ENCODE data around the gene TANC1.

The TANC1 gene

DNA sequence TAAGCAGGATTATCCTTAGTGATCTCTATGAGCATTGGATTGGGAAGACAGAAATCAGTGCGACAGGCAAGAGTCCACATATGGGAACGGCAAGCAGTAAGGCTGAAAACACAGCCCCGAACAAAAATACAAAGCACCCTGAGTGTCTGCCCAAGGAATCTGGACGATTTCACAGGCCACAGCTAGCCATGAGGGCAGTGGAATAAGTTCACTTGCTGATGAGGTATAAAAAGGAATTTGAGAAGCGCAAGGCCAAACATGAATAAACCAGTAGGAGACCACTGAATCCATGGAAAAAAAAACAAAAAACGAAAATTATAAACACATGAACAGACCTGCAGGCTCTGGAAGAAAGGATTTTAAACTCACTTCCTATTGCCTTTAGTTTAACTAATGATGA, 293.8 kb downstream of the TANC1 start:
- no peak for DNase-seq (ENCODE audit: low read depth in 2 of 2)

DNA sequence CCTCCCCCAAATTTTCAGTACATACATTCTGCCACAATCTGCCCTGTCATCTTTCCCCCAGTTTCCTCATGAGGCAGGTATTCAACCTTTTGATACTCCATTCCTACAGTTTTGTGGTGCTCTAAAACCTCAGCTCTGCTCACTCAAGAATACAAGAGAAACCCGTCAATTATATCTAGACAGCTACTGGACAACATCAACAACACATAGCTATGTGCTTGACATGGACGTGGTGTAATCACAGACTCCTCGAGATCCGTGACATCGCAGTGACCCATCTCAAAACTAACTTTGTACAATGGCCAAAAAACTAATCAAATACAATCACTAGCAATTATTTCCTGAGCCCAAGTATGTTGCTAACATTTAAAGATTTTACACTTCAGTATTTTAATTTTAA, 294.5 kb downstream of the TANC1 start:
- no peak for DNase-seq (ENCODE audit: low read depth in 2 of 2)

DNA sequence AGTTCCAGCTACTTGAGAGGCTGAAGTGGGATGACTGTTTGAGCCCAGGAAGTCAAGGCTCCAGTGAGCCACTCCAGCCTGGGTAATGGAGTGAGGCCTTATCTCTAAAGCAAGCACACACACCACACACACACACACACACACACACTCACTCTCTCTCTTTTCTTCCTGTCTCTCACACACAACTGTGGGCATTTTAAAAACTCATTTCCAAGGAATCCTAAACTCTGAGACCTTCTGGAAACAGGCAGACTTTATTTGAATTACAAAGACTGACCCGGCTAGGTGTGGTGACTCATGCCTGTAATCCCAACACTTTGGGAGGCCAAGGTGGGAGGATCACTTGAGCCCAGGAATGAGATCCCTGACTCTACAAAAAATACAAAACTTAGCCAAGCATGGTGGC, 296.7 kb downstream of the TANC1 start:
- no peak for DNase-seq (ENCODE audit: low read depth in 2 of 2)

DNA sequence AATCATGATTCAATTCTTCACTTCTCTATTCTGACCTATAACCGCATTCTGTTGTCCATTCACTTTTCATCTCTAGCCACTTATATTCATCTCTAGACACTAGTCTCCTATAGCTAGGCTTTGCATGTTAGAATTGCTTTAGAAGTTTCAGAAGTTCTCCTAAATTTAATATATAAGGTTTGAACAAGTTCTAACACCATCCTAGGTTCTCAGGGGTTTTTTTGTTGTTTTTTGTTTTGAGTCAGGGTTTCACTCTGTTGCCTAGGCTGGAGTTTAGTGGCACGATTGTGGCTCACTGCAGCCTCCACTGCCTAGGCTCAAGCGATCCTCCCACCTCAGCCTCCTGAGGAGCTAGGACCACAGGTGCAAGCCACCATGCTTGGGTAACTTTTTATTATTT, 298.1 kb downstream of the TANC1 start:
- no peak for DNase-seq (ENCODE audit: low read depth in 2 of 2)

DNA sequence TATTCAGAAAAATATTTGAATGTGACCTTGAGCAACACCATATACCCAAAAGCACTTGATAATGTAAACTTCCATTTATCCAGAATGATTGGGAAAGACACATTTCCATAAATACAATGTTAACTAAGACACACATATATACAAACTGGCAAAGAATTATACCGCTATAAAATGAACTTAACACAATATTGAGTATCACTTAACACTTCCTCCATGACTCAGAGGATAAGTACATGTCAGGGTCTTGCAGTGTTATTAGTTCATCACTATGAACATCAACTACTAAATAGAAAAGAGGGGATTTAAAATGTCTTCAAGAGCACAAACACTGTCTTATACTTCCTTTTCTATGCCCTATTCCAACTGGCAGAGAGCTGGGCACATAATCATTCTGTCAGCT, 299.5 kb downstream of the TANC1 start:
- DNase-seq (ENCODE audit: low read depth in 2 of 2), result no peak

- DNase-seq (ENCODE audit: low read depth in 2 of 2), result no peak
These were observed 302.4 kb downstream of the TANC1 start for GRCh38 chr2:159270744-159271379.

DNA sequence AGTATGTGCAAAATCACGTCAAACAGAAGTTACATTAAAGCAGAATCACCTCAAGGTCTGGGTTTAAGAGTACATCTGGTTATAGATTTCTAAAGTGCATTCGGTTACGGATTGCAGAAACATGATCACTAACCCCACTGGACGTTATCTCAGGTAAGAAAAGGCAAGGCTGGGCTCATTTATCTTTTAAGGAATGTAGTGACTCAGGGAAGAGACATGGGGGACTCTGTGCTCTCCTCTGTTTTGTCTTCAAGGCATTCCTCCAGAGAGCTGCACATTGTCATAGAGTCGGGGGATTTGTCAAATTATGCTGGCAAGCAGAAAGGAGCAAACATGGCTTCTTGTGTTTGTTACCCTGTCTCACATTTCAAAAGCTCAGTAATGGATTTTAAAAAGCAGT, 303.7 kb downstream of the TANC1 start:
- DNase-seq (ENCODE audit: low read depth in 2 of 2), result no peak

- DNase-seq (ENCODE audit: low read depth in 2 of 2), result no peak
These were observed 306.7 kb downstream of the TANC1 start for GRCh38 chr2:159275111-159275510.

DNA sequence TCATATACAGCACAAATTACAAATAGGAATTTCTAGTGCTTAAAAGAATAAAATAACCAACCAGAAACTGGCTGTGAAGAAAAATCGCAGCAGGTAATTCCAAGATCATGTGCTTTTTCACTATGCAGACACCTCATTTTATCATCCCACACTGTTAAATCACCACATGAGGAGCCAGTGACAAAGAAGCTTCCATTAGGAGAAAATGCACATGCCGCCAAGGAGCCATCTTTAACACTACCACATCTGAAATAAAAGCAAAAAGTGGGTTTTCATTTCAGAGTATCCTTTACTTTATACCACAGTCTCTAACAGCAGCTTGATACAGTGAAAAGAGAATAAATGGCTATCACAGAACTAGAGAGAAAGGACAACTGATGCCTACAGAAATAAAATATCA, 311.3 kb downstream of the TANC1 start:
- DNase-seq (ENCODE audit: low read depth in 2 of 2), result no peak

GRCh38 chr2:159281002-159281401, 312.6 kb downstream of the TANC1 start:
- no peak for DNase-seq (ENCODE audit: low read depth in 2 of 2)

All from stimulated activated CD4-positive, alpha-beta T cell treated with anti-CD3 and anti-CD28 coated beads, Interleukin-15, amount 100 ng/mL, for 48 hours (primary cell).